A549 (cell line): Measurements from ENCODE around the gene UMAD1. TPM values are rescaled to one million over a fixed set of nuclear protein-coding genes. Genes with fewer than 3 reads are reported as not detected.

Experiments used
- ATAC-seq, 2 experiments: fragments of 200-7000 bp in 1 of 2; fragments of >200 bp in 1 of 2; cut with Nextera tagmentation in 1 of 2; cut with Tn5 transposase in 1 of 2; 3 replicates each; pipeline versions ENCODE4 v1.8.0 to v1.9.1; 2018 to 2020; ENCODE audit warnings: mild to moderate bottlenecking in 1 of 2, moderate library complexity in 1 of 2
- CTCF ChIA-PET: fragments of 300-600 bp; sonication (Branson Sonifier 250); formaldehyde crosslinking; extraction: SDS; loops from one replicate; lab custom pipeline; 2021; ENCODE audit warnings: antibody characterized with exemption, inconsistent platforms; lab: Yijun Ruan, JAX
- POLR2A ChIA-PET: fragments of 350-600 bp; formaldehyde crosslinking; extraction: SDS; loops from one replicate; lab custom pipeline; 2021; ENCODE audit warnings: antibody characterized with exemption, inconsistent platforms; lab: Yijun Ruan, JAX
- DNase-seq, 2 experiments: peaks; one replicate each; pipeline versions ENCODE4 v3.0.0 to v3.0.0-alpha.2; 2011 to 2016; ENCODE audit warnings: low read depth in 1 of 2, low spot score in 1 of 2
- FAIRE-seq: peaks from 2 replicates; lab custom pipeline; 2011; peaks lifted over from hg19 to GRCh38; lab: Jason Lieb, UNC
- H3K27ac ChIP-seq, 2 experiments: fragments of >200 bp; sonication (Bioruptor Twin); formaldehyde crosslinking; 3 replicates each; pipeline ENCODE4 v1.5.1; 2016 to 2017
- H3K4me1 ChIP-seq: fragments of >200 bp; sonication (Bioruptor Twin); formaldehyde crosslinking; 3 replicates; pipeline ENCODE4 v1.6.1; 2016
- H3K4me2 ChIP-seq: fragments of >200 bp; sonication (Bioruptor Twin); formaldehyde crosslinking; 3 replicates; pipeline ENCODE4 v1.6.1; 2016
- H3K4me3 ChIP-seq: fragments of >200 bp; sonication (Bioruptor Twin); formaldehyde crosslinking; 3 replicates; pipeline ENCODE4 v1.5.1; 2016
- H3K9me3 ChIP-seq: fragments of >200 bp; sonication (Bioruptor Twin); formaldehyde crosslinking; 3 replicates; pipeline ENCODE4 v1.6.1; 2016
- BCL3 ChIP-seq: fragments of >200 bp; sonication (Bioruptor Twin); formaldehyde crosslinking; IDR thresholded peaks from 3 replicates; pipeline ENCODE4 v1.6.1; 2016
- CBX2 ChIP-seq: fragments of 200-600 bp; sonication (generic); IDR thresholded peaks from 2 replicates; pipeline ENCODE4 v1.6.1; 2016; ENCODE audit warnings: low read depth, mild to moderate bottlenecking, borderline replicate concordance
- CBX8 ChIP-seq: fragments of 200-600 bp; sonication (generic); IDR thresholded peaks from 2 replicates; pipeline ENCODE4 v1.6.1; 2016
- CHD2 ChIP-seq: fragments of 150-350 bp; IDR thresholded peaks from 2 replicates; pipeline ENCODE4 v1.6.1; 2014; ENCODE audit warnings: low read length; ENCODE audit not compliant: partially characterized antibody
- E2F6 ChIP-seq: IDR thresholded peaks from 2 replicates; pipeline ENCODE4 v1.6.1; 2012; ENCODE audit warnings: low read depth, borderline replicate concordance
- ELK1 ChIP-seq: fragments of 150-350 bp; IDR thresholded peaks from 2 replicates; pipeline ENCODE4 v1.6.1; 2014; ENCODE audit warnings: low read depth, mild to moderate bottlenecking, low read length
- EP300 ChIP-seq, 2 experiments: fragments of >200 bp; sonication (Bioruptor Twin); formaldehyde crosslinking; IDR thresholded peaks; 2 replicates in 1 of 2; 3 replicates in 1 of 2; pipeline ENCODE4 v1.6.1; 2016 to 2017
- ESRRA ChIP-seq: fragments of 150-350 bp; IDR thresholded peaks from 2 replicates; pipeline ENCODE4 v1.6.1; 2014; ENCODE audit warnings: mild to moderate bottlenecking, low read length, borderline replicate concordance
- FOXS1 ChIP-seq: fragments of 250-450 bp; sonication (Bioruptor Pico); IDR thresholded peaks from 2 replicates; pipeline ENCODE4 v1.5.0; 2020; ENCODE audit warnings: mild to moderate bottlenecking, moderate library complexity
- GATA3 ChIP-seq: IDR thresholded peaks from 2 replicates; pipeline ENCODE4 v1.6.1; 2012; ENCODE audit warnings: borderline replicate concordance
- HES2 ChIP-seq: fragments of >200 bp; sonication (Bioruptor Twin); formaldehyde crosslinking; IDR thresholded peaks from 2 replicates; pipeline ENCODE4 v1.6.1; 2016
- HOXA7 ChIP-seq: fragments of 250-450 bp; sonication (Bioruptor Pico); IDR thresholded peaks from 2 replicates; pipeline ENCODE4 v1.5.0; 2020; ENCODE audit warnings: mild to moderate bottlenecking, moderate library complexity
- HOXB13 ChIP-seq: fragments of 250-450 bp; sonication (Bioruptor Pico); IDR thresholded peaks from 2 replicates; pipeline ENCODE4 v1.5.0; 2020; ENCODE audit warnings: low read depth, mild to moderate bottlenecking, moderate library complexity
- HOXB5 ChIP-seq: fragments of 250-450 bp; sonication (Bioruptor Pico); IDR thresholded peaks from 2 replicates; pipeline ENCODE4 v1.5.0; 2020; ENCODE audit warnings: mild to moderate bottlenecking, moderate library complexity
- JUNB ChIP-seq: fragments of >200 bp; sonication (Bioruptor Twin); formaldehyde crosslinking; IDR thresholded peaks from 2 replicates; pipeline ENCODE4 v1.6.1; 2016
- MYC ChIP-seq: IDR thresholded peaks from 2 replicates; pipeline ENCODE4 v1.6.1; 2012; ENCODE audit warnings: mild to moderate bottlenecking, inconsistent platforms, low read length, improper control_type of control experiment, borderline replicate concordance
- NFE2L2 ChIP-seq: fragments of 150-350 bp; conservative IDR thresholded peaks from 2 replicates; pipeline ENCODE4 v1.6.1; 2014; ENCODE audit warnings: low read length
- NR3C1 ChIP-seq: fragments of >200 bp; sonication (Bioruptor Twin); formaldehyde crosslinking; IDR thresholded peaks from 3 replicates; pipeline ENCODE4 v1.6.1; 2017
- PHF8 ChIP-seq: fragments of 200-600 bp; sonication (generic); IDR thresholded peaks from 2 replicates; pipeline ENCODE4 v1.6.1; 2016; ENCODE audit warnings: low read depth, mild to moderate bottlenecking, antibody characterized with exemption, moderate library complexity, borderline replicate concordance
- POLR2A ChIP-seq: IDR thresholded peaks from 2 replicates; pipeline ENCODE4 v1.6.1; 2012; ENCODE audit warnings: mild to moderate bottlenecking, low read length
- USF2 ChIP-seq: fragments of 450-650 bp; IDR thresholded peaks from 2 replicates; pipeline ENCODE4 v1.6.1; 2014; ENCODE audit warnings: antibody characterized with exemption
- ZC3H11A ChIP-seq: fragments of 450-650 bp; IDR thresholded peaks from 2 replicates; pipeline ENCODE4 v1.6.1; 2014; ENCODE audit warnings: antibody characterized with exemption, mild to moderate bottlenecking
- ZFP36 ChIP-seq: fragments of 450-650 bp; IDR thresholded peaks from 2 replicates; pipeline ENCODE4 v1.6.1; 2014; ENCODE audit warnings: borderline replicate concordance; ENCODE audit not compliant: partially characterized antibody
- ZSCAN20 ChIP-seq: fragments of 250-450 bp; sonication (Bioruptor Pico); IDR thresholded peaks from 2 replicates; pipeline ENCODE4 v1.8.0; 2022; ENCODE audit warnings: mild to moderate bottlenecking, moderate library complexity
- WGBS: methylation state at CpG from one replicate; pipeline ENCODE4 v1.1.6; 2017; ENCODE audit errors: missing lambda C conversion rate; 5-methylcytosine and 5-hydroxymethylcytosine counted together
- polyA plus RNA-seq, 4 experiments: library from polyadenylated mRNA; depleted of rRNA in 3 of 4; stranded (reverse); fragments of >200 nt; fragmentation: RNase III in 1 of 4; extraction: RNeasy Plus Mini Kit Qiagen cat#74134 plus additional on column Dnase treatment in 1 of 4; gene quantifications; 2 replicates in 3 of 4; 3 replicates in 1 of 4; pipeline ENCODE4 v1.2.3, GENCODE V29; 2011 to 2017

The UMAD1 gene
- polyA plus RNA-seq, 2 of the 4 experiments (the other 2 are of a cell fraction), result 21.4 to 46.4 TPM

GRCh38 chr7:7745258-7745657, 104.7 kb downstream of the UMAD1 start:
- H3K27ac ChIP-seq, result no peak overlapping the region
- no peaks in the 10 kb centered on the region for H3K4me1 ChIP-seq
- no peaks in the 10 kb centered on the region for H3K9me3 ChIP-seq
- no peak for TF ChIP-seq E2F6
- no peak for TF ChIP-seq ESRRA
- TF ChIP-seq POLR2A, result no peak
- no peak overlapping the region for H3K4me3 ChIP-seq
- ChIA-PET POLR2A (no interaction called here), CTCF (interaction anchor here (1.2 to 1.7 kb wide), 2 partner anchors 26 to 64 kb away, joined by 3 to 8 read pairs; no protein-coding TSS in a partner anchor)
- DNase-seq (no peak), FAIRE-seq (no peak), ATAC-seq (no peak)
- H3K4me2 ChIP-seq, result no peak overlapping the region
- 75% methylated on average over 4 of the region's 4 CpGs for WGBS

- CTCF ChIA-PET, result interaction anchor here (1.2 to 1.7 kb wide), 3 partner anchors 9 to 64 kb away, joined by 3 to 8 read pairs (median 3); no protein-coding TSS in a partner anchor
- Histone ChIP-seq H3K27ac (no peak overlapping the region), H3K4me3 (no peak overlapping the region), H3K4me2 (no peak overlapping the region), H3K4me1 (no peaks in the 10 kb centered on the region), H3K9me3 (no peaks in the 10 kb centered on the region)
- no peak for FAIRE-seq
- ATAC-seq, result no peak
- POLR2A ChIA-PET, result no interaction called here
- TF ChIP-seq HES2, result no peak
- TF ChIP-seq EP300 (IDR thresholded peaks at IDR 0.05), result no peak
- TF ChIP-seq ZC3H11A, result no peak
- no peak for TF ChIP-seq CBX2
- no peak for TF ChIP-seq FOXS1 (CRISPR knock-in tag)
- TF ChIP-seq NFE2L2, result no peak
- WGBS, result 97% methylated on average over 4 of the region's 4 CpGs
- no peak for DNase-seq
These were observed 105.4 kb downstream of the UMAD1 start for GRCh38 chr7:7745966-7746365.

GRCh38 chr7:7746458-7746857, 105.9 kb downstream of the UMAD1 start:
- POLR2A ChIA-PET, result no interaction called here
- DNase-seq (no peak), ATAC-seq (no peak), FAIRE-seq (no peak)
- H3K9me3 ChIP-seq, result no peaks in the 10 kb centered on the region
- no peak overlapping the region for H3K4me2 ChIP-seq
- CTCF ChIA-PET, result interaction anchor here (1.2 to 1.3 kb wide), 2 partner anchors 8 to 27 kb away, joined by 3 read pairs; no protein-coding TSS in a partner anchor
- H3K4me1 ChIP-seq, result no peaks in the 10 kb centered on the region; the same call in 1 of the 3 replicates
- H3K27ac ChIP-seq, result no peak overlapping the region
- WGBS, result 90% methylated on average over 4 of the region's 4 CpGs
- H3K4me3 ChIP-seq, result no peak overlapping the region
- TF ChIP-seq EP300 (IDR thresholded peaks at IDR 0.05) (no peak), POLR2A (no peak), CHD2 (no peak), ZFP36 (no peak), HOXB5 (CRISPR knock-in tag) (no peak), HOXA7 (CRISPR knock-in tag) (no peak), ELK1 (no peak), MYC (no peak), HOXB13 (CRISPR knock-in tag) (no peak), JUNB (no peak), BCL3 (no peak), CBX8 (no peak), ZSCAN20 (CRISPR knock-in tag) (no peak), E2F6 (no peak), HES2 (no peak), ESRRA (no peak), GATA3 (no peak), PHF8 (no peak), NR3C1 (no peak), USF2 (no peak)
- TF ChIP-seq, all 56 proteins: peak for 0
